ENCODE measurements around the gene TSHZ2.

TSHZ2 gene

DNA sequence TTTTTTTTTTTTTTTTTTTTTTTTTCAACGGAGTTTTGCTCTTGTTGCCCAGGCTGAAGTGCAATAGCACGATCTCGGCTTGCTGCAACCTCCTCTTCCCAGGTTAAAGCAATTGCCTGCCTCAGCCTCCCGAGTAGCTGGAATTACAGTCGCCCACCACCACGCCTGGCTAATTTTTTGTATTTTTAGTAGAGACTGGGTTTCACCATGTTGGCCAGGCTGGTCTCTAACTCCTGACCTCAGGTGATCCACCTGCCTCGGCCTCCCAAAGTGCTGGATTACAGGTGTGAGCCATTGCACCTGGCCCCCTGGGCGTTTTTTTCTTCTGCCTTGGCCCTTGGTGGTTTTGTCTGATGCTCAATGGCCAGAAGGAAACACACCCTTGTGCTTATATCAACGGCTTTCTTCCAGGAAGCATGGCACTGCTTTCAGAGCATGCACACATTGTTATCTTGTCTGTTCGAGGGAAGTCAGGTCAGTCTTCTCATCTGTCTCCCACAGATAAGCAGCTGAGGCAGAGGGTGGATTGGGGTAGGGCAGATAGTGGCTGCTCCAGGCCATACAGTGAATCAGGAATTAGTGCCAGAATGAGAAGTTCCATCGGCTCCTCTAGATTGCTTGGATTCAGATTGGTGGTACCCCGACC is 203.1 kb downstream of the TSHZ2 start:
- H3K4me3 ChIP-seq (ENCODE audit: low read depth, low read length), result no peak overlapping the region
- no peak for DNase-seq (ENCODE audit: low read depth, low spot score)
- in situ Hi-C loops (cut with HindIII; ENCODE audit: low sequenced_read_pairs), result no loop called here
- TF ChIP-seq, protein P1, sequence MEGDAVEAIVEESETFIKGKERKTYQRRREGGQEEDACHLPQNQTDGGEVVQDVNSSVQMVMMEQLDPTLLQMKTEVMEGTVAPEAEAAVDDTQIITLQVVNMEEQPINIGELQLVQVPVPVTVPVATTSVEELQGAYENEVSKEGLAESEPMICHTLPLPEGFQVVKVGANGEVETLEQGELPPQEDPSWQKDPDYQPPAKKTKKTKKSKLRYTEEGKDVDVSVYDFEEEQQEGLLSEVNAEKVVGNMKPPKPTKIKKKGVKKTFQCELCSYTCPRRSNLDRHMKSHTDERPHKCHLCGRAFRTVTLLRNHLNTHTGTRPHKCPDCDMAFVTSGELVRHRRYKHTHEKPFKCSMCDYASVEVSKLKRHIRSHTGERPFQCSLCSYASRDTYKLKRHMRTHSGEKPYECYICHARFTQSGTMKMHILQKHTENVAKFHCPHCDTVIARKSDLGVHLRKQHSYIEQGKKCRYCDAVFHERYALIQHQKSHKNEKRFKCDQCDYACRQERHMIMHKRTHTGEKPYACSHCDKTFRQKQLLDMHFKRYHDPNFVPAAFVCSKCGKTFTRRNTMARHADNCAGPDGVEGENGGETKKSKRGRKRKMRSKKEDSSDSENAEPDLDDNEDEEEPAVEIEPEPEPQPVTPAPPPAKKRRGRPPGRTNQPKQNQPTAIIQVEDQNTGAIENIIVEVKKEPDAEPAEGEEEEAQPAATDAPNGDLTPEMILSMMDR (IDR thresholded peaks at IDR 0.05; ENCODE audit: low read depth, low read length), result no peak

DNA sequence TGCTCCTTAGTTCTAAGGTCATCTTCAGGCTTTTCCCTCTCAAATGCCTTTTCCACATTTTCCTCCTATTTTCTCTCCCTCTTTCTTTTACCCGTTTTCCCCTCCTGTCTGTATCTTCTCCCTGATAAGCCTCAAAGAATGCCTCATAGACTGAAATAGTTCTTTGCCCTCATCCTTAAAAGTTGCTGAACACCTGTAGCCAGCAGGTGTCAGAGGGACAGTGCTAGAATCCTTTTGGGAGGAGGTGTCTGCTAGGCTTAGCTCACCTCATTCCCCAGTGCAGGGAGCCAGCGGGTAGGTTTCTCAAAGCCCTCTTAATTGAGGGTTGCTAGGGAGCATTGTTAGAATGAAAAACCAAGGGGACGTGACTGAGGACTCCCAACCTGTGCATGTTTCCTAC is 204.0 kb downstream of the TSHZ2 start:
- TF ChIP-seq, protein P1 (IDR thresholded peaks at IDR 0.05; ENCODE audit: low read depth, low read length), result no peak
- no peak overlapping the region for H3K4me3 ChIP-seq (ENCODE audit: low read depth, low read length)
- DNase-seq (ENCODE audit: low read depth, low spot score), result no peak
- in situ Hi-C loops (cut with HindIII; ENCODE audit: low sequenced_read_pairs), result no loop called here

DNA sequence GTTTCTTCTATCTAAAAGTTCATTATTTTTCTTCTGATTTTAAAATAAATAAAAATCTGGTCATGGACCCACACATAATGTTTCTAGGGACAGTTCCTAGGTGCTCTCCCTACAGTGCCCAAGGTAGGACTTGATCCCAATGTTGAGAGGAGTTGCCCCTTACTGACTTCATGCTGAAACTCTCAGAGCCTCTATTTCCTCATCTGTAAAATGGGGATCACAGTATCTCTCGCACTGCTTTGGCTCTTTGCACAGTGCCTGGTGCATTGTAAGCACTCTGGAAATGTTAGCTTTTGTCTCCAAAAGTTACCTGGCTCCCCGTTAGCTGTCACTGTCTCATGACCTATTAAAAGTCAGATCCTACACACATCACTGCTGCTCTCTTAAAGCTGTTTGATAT is 205.5 kb downstream of the TSHZ2 start:
- DNase-seq (ENCODE audit: low read depth, low spot score), result no peak
- TF ChIP-seq, protein P1 (IDR thresholded peaks at IDR 0.05; ENCODE audit: low read depth, low read length), result no peak
- no peak overlapping the region for H3K4me3 ChIP-seq (ENCODE audit: low read depth, low read length)
- in situ Hi-C loops (cut with HindIII; ENCODE audit: low sequenced_read_pairs), result no loop called here

DNA sequence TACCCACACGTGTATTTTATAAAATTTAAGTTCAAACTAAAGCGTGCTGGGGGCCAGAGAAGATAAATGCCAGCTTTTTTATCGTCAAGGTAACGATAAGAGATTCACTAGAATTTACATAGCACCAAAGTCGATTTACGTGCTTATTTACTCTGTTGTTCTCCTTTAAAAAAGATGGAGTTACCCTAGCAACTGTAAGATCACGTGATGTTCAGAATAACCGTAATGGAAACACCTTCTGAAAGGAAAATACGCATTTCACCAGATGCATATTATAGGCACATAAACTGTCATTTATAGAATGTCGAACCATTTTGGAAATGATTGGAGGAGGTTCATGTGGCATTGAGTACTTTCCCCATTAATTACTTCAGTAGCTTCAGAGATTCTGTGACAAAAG is 207.6 kb downstream of the TSHZ2 start:
- TF ChIP-seq, protein P1 (IDR thresholded peaks at IDR 0.05; ENCODE audit: low read depth, low read length), result no peak
- H3K4me3 ChIP-seq (ENCODE audit: low read depth, low read length), result no peak overlapping the region
- DNase-seq (ENCODE audit: low read depth, low spot score), result no peak
- in situ Hi-C loops (cut with HindIII; ENCODE audit: low sequenced_read_pairs), result no loop called here

DNA sequence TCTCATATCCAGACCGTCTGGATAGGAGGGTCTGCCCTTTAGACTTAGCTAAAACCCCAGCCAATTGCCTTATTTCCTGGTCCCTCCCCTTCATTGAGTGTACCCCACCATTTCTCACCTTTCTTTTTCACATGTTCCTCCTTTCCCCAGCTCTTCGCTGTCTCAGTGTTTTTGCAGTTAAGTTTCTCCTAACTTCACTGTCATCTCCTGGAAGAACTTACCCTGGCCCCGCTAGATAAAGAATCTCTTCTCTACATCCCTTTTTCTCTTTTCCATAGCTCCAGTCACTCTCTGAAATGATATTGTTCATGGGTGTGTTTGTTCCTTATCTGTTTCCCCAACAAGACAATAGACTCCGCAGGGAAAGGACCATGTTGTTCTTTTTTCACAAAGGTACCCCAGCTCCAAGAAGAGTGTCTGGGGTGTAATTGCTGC is 208.8 kb downstream of the TSHZ2 start:
- in situ Hi-C loops (cut with HindIII; ENCODE audit: low sequenced_read_pairs), result no loop called here
- TF ChIP-seq, protein P1 (IDR thresholded peaks at IDR 0.05; ENCODE audit: low read depth, low read length), result no peak
- H3K4me3 ChIP-seq (ENCODE audit: low read depth, low read length), result no peak overlapping the region
- DNase-seq (ENCODE audit: low read depth, low spot score), result no peak

DNA sequence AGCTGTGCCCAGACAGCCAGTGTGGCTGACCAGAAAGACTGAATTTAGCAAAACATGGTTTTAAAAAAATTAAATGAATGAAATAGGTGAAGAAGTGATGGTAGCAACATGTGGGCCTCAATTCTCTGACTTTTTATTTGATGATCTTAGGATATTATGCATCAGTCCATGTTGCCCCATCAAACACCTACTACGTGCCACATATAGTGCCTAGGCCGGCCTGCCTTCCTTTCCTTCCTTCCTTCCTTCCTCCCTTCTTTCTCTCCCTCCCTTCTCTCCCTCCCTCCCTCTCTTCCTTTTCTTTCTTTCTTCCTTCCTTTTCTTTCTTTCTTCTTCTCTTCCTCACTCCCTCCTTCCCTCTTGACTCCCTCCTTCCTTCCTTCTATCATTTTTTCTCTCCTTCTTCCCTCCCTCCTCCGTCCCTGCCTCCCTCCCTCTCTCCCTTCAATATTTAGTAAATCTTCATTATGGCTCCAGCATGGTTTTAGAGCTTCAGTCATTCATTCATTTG is 209.8 kb downstream of the TSHZ2 start:
- TF ChIP-seq, protein P1 (IDR thresholded peaks at IDR 0.05; ENCODE audit: low read depth, low read length), result no peak
- in situ Hi-C loops (cut with HindIII; ENCODE audit: low sequenced_read_pairs), result no loop called here
- H3K4me3 ChIP-seq (ENCODE audit: low read depth, low read length), result no peak overlapping the region
- DNase-seq (ENCODE audit: low read depth, low spot score), result no peak
